AML-193 (cell line): ENCODE data around the gene NR1I2.

Source experiments
- DNase-seq, 2 experiments: peaks; one replicate each; lab custom pipeline; 2025; lab: John Stamatoyannopoulos, UW

Gene NR1I2

DNA sequence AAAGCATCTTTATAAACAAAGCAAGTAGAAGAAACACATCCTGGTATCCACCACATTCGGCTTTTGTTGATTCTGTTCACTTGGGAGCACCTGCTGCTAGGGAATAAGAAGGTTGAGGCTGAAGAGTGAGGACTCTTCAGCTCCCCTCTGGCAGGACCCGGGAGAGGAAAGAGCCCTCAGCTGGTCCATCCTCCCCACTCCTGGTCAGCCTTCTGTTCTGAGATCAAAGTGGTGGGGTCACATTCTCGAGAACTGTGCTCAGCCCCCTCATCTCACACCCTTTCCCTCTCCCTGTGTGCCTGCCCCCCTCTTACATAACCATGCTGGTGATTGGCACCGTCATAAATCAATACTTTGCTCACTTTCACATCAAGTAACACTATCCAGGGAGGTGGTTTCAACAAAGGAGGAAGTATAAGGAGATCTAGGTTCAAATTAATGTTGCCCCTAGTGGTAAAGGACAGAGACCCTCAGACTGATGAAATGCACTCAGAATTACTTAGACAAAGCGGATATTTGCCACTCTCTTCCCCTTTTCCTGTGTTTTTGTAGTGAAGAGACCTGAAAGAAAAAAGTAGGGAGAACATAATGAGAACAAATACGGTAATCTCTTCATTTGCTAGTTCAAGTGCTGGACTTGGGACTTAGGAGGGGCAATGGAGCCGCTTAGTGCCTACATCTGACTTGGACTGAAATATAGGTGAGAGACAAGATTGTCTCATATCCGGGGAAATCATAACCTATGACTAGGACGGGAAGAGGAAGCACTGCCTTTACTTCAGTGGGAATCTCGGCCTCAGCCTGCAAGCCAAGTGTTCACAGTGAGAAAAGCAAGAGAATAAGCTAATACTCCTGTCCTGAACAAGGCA, at the start of gene NR1I2:
TSS of gene NR1I2 (plus strand) at position 772 of the 869 bp plus-strand sequence.
- no peak for DNase-seq

GRCh38 chr3:119733812-119734211, 48.1 kb upstream of the NR1I2 start:
- DNase-seq = no peak

DNA sequence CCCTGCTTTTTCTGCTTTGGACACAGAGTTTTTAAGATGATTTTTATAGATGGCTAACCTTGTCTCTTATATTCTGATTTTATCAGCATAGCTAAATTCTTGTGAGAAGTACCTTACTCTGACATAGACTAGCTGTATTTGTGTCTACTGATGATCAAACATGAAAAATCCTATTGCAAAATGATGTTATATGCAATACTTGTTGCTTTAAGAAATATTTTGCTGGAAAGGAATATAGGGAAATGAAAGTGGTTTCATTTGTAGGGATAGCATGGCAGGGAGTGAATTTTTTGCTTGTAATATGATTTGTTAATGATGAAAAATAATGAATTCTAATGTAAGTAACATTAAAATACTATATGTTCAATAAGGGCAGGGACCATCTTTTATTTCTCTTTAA, 43.2 kb upstream of the NR1I2 start:
- no peak for DNase-seq

- DNase-seq = no peak
Observed at GRCh38 chr3:119741657-119742590, 40.0 kb upstream of the NR1I2 start.

- DNase-seq = no peak
Observed at GRCh38 chr3:119743921-119744320, 38.0 kb upstream of the NR1I2 start.

- no peak for DNase-seq
Observed at GRCh38 chr3:119745942-119746341, 36.0 kb upstream of the NR1I2 start.

DNA sequence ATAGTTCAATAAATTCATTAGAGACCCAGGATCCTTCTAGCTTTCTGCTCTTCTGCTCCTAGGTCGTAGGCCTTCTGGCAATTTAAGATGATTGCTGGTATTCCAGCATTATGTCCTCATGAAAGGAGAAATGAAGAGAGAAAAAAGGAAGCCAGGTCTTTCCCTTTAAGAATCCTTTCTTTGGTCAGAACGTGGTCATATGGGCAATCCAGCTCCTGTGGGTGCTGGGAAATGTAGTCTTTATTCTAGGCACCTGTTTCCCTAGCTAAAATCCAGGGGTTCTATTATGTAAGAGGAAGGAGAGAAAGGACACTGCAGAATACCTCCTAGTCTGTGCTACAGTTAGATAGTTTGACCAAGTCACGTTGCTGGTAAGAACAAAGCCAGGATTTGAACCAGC, 35.5 kb upstream of the NR1I2 start:
- DNase-seq = no peak

DNA sequence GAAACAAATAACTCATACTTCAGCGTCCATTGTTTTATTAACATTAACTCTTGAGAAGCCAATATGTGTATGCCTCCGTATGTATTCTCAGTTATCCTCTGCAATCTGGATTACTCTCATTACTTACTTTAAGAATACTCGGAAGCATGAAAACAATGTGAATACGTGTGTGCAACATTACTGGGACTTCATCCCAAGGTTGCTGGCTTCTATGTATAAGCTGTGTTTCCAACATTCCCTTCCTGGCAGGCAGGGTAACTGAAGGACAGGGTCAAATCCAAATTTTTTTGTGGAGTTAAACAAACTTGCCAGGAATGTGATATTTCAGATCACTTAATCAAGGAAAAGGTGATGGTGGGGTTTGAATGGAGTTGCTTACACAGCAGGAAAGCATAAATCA, 34.5 kb upstream of the NR1I2 start:
- DNase-seq = no peak

DNA sequence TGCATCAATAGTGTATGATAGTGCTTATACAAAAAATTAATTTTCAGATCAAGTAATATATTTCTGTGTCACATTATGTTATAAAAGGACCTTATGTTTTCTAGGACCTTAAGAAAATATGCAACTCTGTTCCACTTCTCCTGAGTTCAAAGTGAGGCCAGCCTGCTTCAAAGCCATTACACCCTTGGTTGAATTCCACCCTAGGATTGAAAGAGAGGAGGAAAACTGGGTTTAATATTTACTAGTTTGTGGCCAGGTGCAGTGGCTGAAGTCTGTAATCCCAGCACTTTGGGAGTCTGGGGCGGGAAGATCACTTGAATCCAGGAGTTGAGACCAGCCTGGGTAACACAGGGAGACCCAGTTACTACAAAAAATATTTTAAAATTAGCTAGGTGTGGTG, 32.9 kb upstream of the NR1I2 start:
- no peak for DNase-seq

GRCh38 chr3:119751423-119751822, 30.5 kb upstream of the NR1I2 start:
- no peak for DNase-seq

- no peak for DNase-seq
Observed at GRCh38 chr3:119759962-119760361, 21.9 kb upstream of the NR1I2 start.

- DNase-seq = no peak
Observed at GRCh38 chr3:119762876-119763275, 19.0 kb upstream of the NR1I2 start.

GRCh38 chr3:119763466-119763865, 18.4 kb upstream of the NR1I2 start:
- no peak for DNase-seq

GRCh38 chr3:119765239-119765638, 16.7 kb upstream of the NR1I2 start:
- DNase-seq = no peak

DNA sequence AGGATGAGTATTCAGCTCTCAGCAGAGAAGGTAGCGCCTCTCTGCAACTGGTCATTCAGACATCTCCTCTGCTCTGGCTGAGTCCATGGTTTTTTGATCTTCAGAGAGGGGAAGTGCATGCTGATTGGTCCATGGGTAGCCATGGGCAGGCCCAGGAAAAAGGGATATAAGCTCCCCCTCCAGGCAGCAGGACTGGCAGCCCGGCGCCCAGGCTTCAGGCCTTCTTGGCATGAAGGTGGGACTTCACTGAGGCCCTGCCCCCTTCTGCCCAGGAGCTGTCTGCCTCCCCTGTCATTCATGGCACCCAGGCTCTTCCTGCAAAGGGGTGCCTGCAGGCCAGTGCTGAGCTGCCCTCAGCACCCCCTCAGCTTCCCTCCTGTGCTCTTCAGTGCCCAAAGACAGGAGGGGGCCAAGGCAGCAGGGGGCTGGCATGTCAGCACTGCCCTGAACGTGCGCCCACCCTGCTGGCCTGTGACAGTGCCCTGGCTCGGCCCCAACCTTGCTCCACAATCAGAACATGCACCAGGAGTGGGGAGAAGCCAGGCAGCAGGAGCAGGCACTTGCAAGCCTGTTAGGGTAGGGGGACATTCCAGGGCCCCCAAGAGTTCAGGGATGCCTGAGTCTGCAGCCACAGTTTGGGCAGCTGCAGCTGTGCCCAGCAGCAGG, 13.8 kb upstream of the NR1I2 start:
- DNase-seq = no peak

GRCh38 chr3:119768668-119769393, 13.1 kb upstream of the NR1I2 start:
- DNase-seq = no peak

- no peak for DNase-seq
Observed at GRCh38 chr3:119769394-119770149, 12.3 kb upstream of the NR1I2 start.

- DNase-seq = no peak
Observed at GRCh38 chr3:119774444-119774843, 7.5 kb upstream of the NR1I2 start.

DNA sequence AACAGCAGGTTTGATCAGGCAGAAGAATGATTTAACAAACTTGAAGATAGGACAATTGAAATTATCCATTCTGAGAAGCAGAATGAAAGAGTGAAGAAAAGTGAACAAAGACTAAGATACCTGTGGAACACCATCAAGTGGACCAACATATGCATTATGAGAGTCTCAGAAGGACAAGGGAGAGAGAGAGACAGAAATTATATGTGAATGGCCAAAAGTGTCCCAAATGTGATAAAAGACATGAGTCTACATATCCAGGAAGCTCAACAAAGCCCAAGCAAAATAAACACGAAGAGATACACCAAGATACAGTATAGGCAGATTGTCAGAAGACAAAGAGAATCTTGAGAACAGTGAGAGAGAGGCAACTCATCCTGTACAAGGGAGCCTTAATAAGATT, 5.6 kb upstream of the NR1I2 start:
- no peak for DNase-seq

- no peak for DNase-seq
Observed at GRCh38 chr3:119778176-119778575, 3.7 kb upstream of the NR1I2 start.

- no peak for DNase-seq
Observed at GRCh38 chr3:119778811-119779210, 3.1 kb upstream of the NR1I2 start.
